Anterior cingulate cortex (tissue), 58 donors: ENCODE results near the gene HAPLN3.

ENCODE experiments used
- DNase-seq, 58 donors: peaks; one replicate each; lab custom pipeline; 2025; lab: John Stamatoyannopoulos, UW

The HAPLN3 gene

DNA sequence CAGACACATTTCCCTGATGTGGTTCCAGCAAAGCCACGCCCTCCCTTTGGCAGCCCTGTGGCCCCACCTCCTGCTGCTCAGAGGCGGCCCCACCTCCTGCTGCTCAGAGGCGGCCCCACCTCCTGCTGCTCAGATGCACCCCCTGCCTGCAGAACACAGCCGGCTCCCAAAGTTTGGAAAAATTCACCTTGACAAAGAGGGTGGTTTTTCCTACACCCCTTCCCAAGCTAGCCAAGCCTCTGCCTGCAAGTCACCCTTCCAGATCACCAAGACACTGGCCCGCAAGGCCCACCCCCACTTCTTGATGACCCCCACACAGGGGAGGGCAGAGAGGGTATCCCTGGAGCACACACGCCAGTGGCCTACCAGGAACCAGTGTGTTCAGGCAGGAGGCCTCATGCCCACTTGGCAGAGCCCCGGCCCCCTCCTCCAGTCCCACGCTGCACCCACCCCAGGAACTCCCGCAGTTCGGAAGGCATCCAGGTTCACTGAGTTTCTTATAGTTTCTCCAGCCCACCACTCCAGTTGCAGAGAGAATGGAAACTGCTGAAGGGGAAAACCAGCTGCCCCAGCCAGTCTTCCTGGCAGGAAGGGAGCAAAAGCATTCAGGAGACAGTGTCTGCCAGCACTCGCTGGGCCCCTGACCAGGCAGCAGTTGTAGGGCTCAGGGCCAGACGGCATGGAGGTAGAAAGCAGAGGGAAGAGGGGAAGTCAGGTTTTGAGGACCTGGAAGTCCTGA lies 2.3 kb upstream of the HAPLN3 start:
- DNase-seq, result peak in 51 of 58 donors; percentile 15 to 81 (median 44)

DNA sequence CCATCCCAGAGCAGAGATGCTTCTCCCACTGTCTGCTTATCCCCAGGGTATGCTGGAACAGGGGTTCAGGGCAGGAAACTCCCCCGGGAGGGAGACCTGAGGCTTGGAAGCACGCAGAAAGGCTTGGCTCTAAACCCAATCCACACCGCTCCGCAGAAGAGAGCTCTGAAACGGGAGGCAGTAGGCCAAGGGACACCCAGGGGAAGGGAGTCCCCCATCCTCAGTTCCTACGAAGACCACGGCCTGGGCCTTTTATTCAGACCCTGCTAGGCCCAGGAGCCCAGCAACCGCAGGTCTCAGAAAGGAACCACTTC lies 1.8 kb upstream of the HAPLN3 start:
- DNase-seq, result peak in 1 of 58 donors; percentile 56

DNA sequence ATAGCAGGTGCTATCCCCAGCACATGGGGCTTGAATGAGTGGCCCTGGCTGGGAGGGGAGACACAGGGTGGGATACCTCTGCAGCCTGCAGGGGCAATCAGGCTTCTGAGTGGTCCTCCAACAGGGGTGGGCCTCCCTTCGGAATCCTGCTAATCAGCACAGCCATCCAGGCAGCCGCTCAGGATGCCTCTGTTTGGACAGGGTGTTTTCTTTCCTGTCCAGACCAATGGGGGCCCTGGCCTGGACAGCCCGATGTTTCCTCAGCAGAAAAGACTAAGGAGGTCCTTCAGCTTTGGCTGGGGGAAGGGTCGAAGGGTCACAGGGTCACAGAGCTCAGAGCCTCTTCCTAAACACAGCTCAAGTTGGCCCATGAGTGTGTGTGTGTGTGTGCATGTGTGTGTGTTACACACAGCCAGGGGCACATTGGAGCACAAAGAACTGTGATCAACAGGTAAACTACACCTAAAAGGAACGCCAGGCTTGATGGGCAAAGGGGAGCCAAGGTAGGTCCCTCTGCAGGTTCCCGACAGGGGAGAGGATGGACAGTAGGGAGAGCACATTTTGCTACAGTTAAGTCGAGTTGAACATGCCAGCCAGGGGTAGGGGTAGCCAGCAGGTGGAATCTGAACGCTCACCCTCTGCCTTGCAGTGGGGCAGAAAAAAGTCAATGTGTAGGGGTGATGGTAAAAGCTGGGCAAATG lies 1.1 kb upstream of the HAPLN3 start:
- DNase-seq, result no peak

DNA sequence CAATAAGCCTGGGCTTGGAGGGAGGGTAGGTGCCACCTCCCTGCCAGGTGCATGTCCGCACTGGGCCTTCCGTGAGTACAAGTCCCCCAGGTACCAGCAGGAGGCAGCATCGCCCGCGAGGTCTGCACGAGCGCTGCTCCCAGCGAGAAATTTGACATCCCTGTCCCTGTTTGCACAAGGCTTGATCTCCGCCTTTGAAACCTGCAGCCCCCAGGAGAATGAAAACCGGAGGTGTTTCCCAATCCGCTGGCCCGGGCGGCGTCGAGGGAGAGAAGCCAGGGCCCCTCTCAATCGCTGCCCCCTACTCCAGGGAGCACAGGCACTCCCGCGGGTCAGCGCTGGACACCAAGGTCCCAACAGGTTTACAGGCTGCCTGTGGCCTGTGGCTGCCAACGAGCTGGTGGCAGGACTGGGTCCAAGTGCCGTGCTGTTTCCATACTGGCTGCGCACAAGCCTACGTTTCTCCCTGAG lies 961 bp downstream of the HAPLN3 start:
- peak in 7 of 58 donors; percentile 3 to 28 (median 10) for DNase-seq

DNA sequence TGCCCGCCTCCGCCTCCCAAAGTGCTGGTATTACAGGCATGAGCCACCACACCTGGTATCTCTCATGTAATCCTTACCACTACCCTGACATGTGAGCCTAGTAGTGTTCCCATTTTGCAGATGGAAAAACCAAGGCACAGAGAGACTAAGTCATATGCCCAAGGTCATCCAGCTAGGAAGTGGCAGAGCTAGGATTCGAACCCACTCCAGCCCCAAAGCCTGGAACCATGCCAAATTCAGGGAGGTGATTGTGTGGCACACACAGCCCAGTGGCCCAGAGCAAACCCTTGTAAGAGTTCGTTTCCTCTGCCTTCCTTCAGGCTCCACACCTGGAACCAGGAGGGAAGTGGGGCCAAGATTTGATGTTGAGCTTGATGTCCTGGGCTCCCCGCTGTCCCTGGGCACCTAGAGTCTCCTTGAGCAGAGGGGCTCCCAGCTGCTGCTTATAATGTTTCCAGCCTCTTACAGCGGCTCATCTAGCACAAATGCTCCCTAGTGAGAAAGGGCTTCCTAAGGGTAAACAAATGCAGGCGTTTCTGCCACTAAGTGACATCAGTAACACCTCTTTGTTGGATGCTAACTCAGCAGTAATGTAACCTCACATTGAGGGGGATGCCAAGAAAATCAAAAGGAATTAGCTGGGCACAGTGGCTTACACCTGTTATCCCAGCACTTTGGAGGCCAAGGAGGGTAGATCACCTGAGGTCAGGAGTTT lies 3.6 kb downstream of the HAPLN3 start:
- no peak for DNase-seq

DNA sequence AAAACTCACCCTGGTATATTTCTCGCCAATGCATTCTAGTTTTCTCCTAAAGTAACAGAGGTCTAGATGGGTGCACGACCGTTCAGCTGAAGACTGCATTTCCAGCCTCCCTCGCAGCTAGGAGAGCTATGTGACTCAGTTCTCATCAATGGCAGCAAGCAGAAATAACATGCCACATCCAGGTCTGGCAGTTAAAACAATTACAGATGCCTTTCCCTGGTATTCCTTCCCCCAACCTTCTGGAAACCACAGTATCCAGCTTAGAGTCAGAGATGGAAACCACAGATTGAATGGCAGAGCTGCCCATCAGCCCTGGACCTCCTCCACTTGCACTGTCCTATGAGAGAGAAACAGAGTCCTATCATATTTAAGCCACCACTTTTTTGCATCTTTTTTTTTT lies 4.8 kb downstream of the HAPLN3 start:
- DNase-seq, result no peak

DNA sequence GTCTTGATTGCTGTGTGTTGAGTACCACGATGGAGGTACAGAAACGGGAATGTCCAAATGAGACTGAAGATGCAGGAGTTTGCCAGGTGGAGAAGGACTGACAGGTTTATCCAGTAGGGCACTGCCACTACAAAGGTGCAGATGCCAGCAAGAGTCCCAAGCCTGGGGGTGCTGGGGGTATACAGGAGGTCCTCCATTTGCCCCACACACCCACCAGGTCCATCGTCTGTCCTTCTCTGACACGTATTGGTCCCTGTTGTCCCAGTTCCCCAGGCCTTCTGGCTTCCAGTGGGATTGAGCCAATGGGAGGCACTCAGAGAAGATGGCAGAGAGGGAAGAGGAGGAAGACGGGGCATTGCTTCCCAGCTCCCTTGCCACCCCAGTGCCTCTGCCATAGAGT lies 6.6 kb downstream of the HAPLN3 start:
- no peak for DNase-seq

DNA sequence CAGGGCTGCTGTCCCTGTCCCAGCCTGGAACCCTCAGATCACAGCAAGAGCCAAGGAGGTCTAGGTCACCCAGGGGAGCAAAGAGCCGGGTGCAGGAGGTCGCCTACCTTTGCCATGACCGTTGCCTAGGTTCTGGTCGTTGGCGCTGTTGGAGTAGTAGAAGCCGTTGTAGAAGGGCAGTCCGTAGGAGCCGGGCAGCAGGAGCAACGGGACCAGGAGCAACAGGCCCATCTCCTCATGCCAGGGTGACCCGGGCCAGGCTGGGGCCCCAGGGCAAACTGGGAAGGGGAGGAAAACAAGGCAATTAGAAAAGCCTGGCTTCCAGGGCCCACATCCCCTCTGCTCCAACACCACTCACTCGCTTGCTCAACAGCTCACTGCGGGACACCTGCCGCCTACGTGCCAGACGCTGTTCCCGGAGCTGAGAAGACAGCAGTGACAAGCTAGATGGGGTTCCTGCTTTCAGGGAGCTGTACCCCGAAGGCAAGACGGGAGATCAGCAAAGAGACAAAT lies 8.2 kb downstream of the HAPLN3 start:
- no peak for DNase-seq

DNA sequence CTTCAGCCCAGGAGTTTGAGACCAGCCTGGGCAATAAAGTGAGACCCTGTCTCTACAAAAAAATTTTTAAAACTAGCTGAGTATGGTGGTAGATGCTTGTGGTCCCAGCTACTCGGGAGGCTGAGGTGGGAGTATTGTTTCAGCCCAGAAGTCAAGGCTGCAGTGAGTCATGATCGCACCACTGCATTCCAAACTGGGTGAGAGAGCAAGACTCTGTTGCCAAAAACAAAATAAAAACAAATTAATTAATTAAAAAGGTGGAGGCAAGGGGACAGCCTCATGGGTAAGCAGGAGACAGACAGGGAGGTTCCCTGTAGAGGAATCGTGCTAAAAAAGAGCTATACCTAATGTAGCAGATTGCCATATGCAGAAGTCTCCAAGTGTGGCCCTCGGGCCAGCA lies 12.6 kb downstream of the HAPLN3 start:
- no peak for DNase-seq

DNA sequence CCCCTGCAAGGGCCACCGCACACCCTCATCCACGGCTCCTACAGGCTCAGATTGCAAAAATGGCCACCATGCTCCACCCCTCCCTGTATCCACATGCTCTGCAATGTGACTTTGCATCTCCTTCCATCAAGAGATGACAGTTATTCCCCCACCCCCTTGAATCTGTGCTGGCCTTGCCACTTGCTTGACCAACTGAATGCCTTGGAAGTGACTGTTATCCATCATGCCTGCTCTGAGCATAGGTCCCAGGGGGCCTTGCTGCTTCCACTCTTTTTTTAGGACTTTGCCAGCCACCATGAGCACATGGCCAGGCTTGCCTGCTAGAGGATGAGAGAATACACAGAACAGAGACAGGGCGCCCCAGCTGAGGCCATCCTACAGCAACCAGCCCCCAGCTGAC lies 13.6 kb downstream of the HAPLN3 start:
- no peak for DNase-seq

DNA sequence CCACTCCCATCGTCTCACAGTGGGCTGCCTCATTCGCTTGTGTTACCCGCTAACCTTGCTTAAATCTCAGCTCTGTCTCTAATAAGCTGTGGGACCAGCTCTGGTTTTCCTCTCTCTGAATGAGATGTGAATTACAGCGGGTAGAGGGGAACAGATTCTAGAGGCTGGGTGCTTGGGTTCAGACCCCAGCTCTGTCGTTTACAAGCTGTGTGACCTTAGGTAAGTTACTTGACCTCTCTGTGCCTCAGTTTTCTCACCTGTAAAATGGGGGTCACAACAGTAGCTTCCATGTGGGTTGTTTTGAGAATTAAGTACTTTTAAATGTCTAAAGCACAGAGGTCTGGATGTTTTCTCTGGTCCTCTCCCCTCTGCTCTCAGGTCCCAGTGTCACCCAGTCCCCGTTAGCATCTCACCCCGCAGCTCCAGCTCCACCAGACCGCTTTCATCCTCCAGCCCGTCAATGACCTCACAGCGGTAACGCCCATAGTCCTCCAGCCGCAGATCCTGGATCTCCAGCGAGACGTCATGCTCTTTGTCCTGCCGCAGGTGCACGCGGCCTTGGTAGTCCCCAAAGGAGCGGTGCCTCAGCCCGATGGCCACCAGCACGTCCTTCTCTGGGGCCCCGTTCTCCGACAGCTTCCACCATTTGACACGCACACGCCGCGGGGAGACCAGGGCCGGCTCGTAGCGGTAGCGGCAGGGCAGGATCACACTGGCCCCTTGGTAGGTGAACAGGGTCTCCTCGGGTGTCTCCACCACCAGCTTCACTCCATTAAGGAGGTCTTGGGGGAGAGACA lies 14.2 kb downstream of the HAPLN3 start:
- no peak for DNase-seq

DNA sequence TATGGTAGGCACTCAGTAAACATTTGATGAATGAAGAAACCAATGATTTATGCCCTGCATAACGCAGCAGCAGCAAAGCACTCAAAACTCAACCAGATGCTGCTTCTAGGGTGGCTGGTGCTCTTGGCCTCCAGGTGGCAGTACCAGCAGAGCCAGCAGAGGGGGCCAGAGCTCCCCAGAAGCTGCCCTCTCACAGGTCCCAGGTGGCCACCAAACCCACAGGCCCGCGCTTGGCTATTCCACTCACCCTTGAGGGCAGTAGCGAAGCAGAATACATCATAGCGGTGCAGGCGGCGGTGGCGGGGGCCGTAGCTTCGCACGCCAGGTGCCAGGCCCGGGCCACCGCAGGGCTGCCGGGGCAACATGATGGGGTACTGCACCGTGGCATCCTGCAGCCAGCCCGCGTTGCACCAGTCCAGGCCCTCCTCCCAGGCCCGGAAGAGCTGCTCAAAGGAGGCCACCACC lies 16.6 kb downstream of the HAPLN3 start:
- DNase-seq, result peak in 7 of 58 donors; percentile 3 to 17 (median 12)

DNA sequence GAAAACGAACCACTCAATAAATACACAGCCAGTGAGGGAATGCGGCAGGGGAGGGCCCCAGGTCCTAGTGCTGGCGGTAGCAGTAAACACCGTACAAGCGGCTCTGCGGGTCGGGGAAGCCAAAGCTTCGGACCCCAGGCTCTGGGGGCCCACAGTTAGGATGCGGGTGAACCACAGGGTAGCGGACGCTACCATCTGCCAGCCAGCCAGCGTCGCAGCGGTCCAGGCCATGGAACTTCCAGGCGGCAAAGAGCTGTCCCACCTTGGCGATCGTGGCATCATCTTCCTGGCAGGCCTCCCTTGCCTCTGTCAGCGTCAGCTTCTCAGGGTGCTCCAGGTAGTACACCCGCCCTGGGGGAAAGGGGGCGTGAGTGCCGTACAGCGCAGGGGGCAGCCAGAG lies 17.4 kb downstream of the HAPLN3 start:
- DNase-seq, result no peak

DNA sequence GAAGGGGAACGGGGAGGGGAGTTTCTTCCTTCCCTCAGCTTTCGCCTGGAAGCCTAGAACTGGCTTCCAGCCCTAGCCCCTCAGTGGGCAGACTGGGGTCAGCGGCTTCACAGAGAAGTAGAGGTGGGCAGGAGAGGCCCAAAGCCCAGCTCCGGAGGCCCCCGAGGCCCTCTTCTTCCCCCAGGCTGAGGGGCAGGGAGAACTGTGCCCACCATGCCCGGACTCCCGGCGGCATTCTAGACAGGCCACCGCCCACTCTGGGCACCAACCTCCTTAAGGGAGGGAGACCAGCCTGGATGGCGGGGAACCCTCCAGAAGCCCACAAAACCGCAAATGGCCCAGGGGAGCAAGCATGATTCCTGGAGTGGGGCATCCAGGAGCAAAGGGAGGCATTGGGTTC lies 17.9 kb downstream of the HAPLN3 start:
- no peak for DNase-seq

DNA sequence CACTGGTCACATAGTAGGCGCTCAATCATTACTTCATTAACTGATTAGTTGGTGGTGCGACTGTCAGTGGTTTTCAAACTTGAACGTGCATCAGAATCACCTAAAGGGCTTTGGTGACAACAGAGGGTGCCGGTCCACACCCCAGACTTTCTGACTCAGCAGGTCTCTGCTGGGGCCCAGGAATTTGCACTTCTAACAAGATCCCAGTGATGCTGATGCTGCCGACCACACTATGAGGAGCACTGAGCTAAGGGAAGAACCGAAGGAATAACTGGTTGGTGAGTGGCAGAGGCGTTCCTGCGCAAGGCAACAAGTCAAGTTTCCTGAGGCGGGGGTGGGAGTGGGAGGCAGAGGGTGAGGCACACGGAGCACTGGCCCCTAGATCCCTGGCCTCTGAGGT lies 18.8 kb downstream of the HAPLN3 start:
- DNase-seq, result no peak

DNA sequence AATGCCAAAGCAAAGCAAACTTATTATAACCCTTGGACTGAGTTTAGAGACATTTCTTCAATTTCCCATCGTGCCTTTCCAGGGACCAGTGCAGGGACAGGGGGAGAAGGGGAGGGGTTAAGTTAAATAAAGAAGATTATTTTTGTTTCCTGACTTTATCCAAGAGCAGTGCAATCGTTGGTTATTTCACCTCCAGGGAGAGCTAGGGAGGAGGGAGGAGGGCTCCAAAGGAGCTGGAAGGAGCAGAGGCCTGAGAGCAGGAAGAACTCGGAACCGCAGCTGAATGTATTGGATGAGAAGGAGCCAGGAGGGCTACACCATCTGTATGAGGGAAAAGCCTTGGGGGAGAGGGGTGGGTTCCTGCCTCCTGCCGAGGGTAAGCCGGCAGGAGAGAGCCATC lies 20.7 kb downstream of the HAPLN3 start:
- DNase-seq, result no peak

DNA sequence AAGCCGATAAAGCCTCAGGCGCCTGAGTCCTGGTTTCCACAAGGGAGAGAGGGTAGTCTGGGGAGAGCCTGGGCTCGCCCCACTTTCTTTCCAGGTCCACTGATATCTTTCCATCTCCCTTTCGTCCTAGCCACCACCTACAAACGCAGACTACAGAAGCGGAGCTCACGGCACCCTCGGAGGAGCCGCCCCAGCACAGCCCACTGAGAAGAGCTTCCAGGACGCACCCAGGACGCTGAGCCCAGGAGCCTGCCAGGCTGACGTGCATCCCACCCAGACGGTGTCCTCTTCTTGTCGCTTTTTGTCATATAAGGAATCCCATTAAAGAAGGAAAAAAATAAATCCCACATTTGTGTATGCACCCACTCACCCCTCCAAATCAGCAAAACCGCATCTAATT lies 21.1 kb downstream of the HAPLN3 start:
- DNase-seq, result no peak

DNA sequence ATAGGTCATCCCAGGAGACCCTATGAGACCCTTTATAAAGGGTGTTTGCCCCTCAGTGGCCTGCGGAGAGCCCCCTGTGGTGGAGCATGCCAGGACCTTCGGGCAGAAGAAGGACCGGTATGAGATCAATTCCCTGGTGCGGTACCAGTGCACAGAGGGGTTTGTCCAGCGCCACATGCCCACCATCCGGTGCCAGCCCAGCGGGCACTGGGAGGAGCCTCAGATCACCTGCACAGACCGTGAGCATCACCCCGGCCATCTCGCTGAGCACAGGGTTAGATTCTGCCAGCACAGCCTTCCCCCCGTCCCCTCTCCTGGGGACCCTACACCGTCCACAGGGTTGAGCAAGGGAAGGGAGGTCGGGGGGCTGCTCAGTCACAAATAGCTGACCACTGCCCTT lies 21.6 kb downstream of the HAPLN3 start:
- DNase-seq, result no peak

DNA sequence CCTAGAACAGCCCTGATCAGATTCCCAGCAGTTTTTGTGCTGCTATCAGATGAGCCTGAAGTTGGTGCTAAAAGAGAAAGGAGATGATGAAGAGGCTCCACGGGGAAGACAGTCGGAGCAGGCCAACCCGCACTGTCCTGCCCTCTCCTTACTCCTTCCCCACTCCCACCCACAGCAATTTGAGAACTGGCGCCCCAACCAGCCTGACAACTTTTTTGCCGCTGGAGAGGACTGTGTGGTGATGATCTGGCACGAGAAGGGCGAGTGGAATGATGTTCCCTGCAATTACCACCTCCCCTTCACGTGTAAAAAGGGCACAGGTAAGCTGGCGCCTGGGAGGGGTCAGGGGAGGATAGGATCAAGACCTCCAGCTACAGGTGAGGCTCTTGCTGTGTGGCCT lies 22.6 kb downstream of the HAPLN3 start:
- no peak for DNase-seq

DNA sequence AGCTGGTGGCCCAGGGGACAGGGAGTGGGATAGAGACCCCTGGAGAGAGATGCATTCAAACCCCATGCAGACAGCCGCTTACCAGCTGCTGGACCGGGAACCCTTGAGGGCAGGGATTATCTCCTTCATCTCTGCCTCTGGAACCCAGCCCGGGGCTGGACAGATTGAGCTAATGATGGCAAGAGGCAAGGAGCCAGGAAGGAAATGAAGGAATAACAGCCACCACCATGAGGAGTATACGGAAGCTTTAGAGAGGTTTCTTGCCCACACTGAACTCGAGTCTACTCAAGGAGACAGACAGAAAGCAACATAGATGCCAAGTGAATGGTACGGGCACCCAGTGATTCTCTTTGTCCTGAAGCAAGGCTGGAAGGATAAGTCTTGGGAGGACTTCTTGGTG lies 23.2 kb downstream of the HAPLN3 start:
- DNase-seq, result no peak

DNA sequence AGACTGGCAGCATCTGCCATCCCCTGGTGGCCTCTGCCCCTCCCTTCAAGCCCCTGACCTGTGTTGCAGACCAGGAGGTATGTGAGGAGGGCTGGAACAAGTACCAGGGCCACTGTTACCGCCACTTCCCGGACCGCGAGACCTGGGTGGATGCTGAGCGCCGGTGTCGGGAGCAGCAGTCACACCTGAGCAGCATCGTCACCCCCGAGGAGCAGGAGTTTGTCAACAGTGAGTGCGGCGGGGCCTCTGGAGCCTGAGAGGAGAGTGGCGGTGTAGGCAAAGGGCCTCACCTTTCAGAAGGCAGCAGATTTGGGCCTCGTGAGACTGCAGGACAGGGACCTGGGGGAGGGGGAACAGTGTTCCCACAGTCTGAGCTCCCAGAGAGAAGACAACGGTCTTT lies 24.0 kb downstream of the HAPLN3 start:
- no peak for DNase-seq
